Measurements from ENCODE around the gene NR5A2.

Gene NR5A2

GRCh38 chr1:200030791-200031190, 3.3 kb downstream of the NR5A2 start:
- Histone ChIP-seq H3K4me3 (ENCODE audit: low read depth in 1 of 2, low read length in 1 of 2) (no peak overlapping the region), H3K27ac (no peak overlapping the region), H3K9me3 (no peaks in the 10 kb centered on the region), H3K36me3 (no peaks in the 10 kb centered on the region), H3K27me3 (peaks cover 100% of the 10 kb centered on the region), H3K4me1 (ENCODE audit: control insufficient read depth in 1 of 2, insufficient read depth in 1 of 2, low read depth in 1 of 2, low read length in 1 of 2) (peaks cover 7 to 18% of the 10 kb centered on the region in 2 experiments)
- TF ChIP-seq CTCF (IDR thresholded peaks at IDR 0.05), result no peak

- peaks cover 7 to 20% of the 10 kb centered on the region in 2 experiments for H3K4me1 ChIP-seq (ENCODE audit: control insufficient read depth in 1 of 2, insufficient read depth in 1 of 2, low read depth in 1 of 2, low read length in 1 of 2)
- TF ChIP-seq CTCF (IDR thresholded peaks at IDR 0.05), result no peak
- no peaks in the 10 kb centered on the region for H3K36me3 ChIP-seq
- no peak overlapping the region for H3K27ac ChIP-seq
- peaks cover 100% of the 10 kb centered on the region for H3K27me3 ChIP-seq
- H3K4me3 ChIP-seq (ENCODE audit: low read depth in 1 of 2, low read length in 1 of 2), result no peak overlapping the region
- no peaks in the 10 kb centered on the region for H3K9me3 ChIP-seq
Measured at GRCh38 chr1:200033511-200034261, 6.2 kb downstream of the NR5A2 start.

- Histone ChIP-seq H3K27me3 (peaks cover 100% of the 10 kb centered on the region), H3K4me3 (ENCODE audit: low read depth in 1 of 2, low read length in 1 of 2) (no peak overlapping the region)
- TF ChIP-seq CTCF (IDR thresholded peaks at IDR 0.05), result no peak
Measured at GRCh38 chr1:200034262-200034557, 6.7 kb downstream of the NR5A2 start.

GRCh38 chr1:200034761-200035396, 7.4 kb downstream of the NR5A2 start:
- no peak for TF ChIP-seq CTCF (IDR thresholded peaks at IDR 0.05)
- H3K27ac ChIP-seq, result no peak overlapping the region
- no peaks in the 10 kb centered on the region for H3K36me3 ChIP-seq
- H3K4me1 ChIP-seq (ENCODE audit: control insufficient read depth in 1 of 2, insufficient read depth in 1 of 2, low read depth in 1 of 2, low read length in 1 of 2), result peaks cover 7 to 23% of the 10 kb centered on the region in 2 experiments
- H3K27me3 ChIP-seq, result peaks cover 100% of the 10 kb centered on the region
- no peak overlapping the region for H3K4me3 ChIP-seq (ENCODE audit: low read depth in 1 of 2, low read length in 1 of 2)
- no peaks in the 10 kb centered on the region for H3K9me3 ChIP-seq

More at GRCh38 chr1:200034262-200034557, 6.7 kb downstream of the NR5A2 start:
- H3K27ac ChIP-seq, result no peak overlapping the region
- H3K4me1 ChIP-seq (ENCODE audit: control insufficient read depth in 1 of 2, insufficient read depth in 1 of 2, low read depth in 1 of 2, low read length in 1 of 2), result peaks cover 6 to 21% of the 10 kb centered on the region in 2 experiments
- no peaks in the 10 kb centered on the region for H3K36me3 ChIP-seq
- H3K9me3 ChIP-seq, result no peaks in the 10 kb centered on the region

- Histone ChIP-seq H3K27ac (no peak overlapping the region), H3K36me3 (no peaks in the 10 kb centered on the region), H3K4me3 (ENCODE audit: low read depth in 1 of 2, low read length in 1 of 2) (no peak overlapping the region), H3K27me3 (peaks cover 100% of the 10 kb centered on the region), H3K9me3 (no peaks in the 10 kb centered on the region), H3K4me1 (ENCODE audit: control insufficient read depth in 1 of 2, insufficient read depth in 1 of 2, low read depth in 1 of 2, low read length in 1 of 2) (peaks cover 7 to 27% of the 10 kb centered on the region in 2 experiments)
- no peak for TF ChIP-seq CTCF (IDR thresholded peaks at IDR 0.05)
Measured at GRCh38 chr1:200035397-200035955, 8.0 kb downstream of the NR5A2 start.
